Measurements from ENCODE around the gene HPS5. TPM values are rescaled to one million over a fixed set of nuclear protein-coding genes. Genes with fewer than 3 reads are reported as not detected.
A peak's percentile ranks its signal among the peaks of the same experiment; 100 is the strongest.
"Not testable (repeated sequence)": the region's sequence is repeated elsewhere in the genome, so short reads cannot be mapped to it uniquely, and the experiment has no call there.

Gene HPS5
- total RNA-seq (2014; rRNA removed; shearing (Covaris generic)), result 23.8 and 25.9 TPM in 2 replicates
- 16.6 and 20.4 TPM in 2 replicates for polyA plus RNA-seq (2014; cell fraction: nucleus; rRNA removed)

- peak; percentile 96 for DNase-seq (ENCODE audit: extremely low read depth, low read depth)
These were observed at the start of gene HPS5, which contains the start of gene GTF2H1 for GRCh38 chr11:18321969-18322711. TSS of gene HPS5 (minus strand) at chr11:18322140. CDS start at chr11:18317858, 4,282 bp downstream. TSS of gene GTF2H1 (plus strand) at chr11:18322567. CDS start at chr11:18333075, 10,508 bp downstream.

GRCh38 chr11:18371279-18371678 lies 49.3 kb upstream of the HPS5 start:
- DNase-seq (ENCODE audit: extremely low read depth, low read depth), result no peak

GRCh38 chr11:18369398-18369797 lies 47.5 kb upstream of the HPS5 start:
- DNase-seq (ENCODE audit: extremely low read depth, low read depth), result no peak

- no peak for DNase-seq (ENCODE audit: extremely low read depth, low read depth)
These were observed 46.3 kb upstream of the HPS5 start for GRCh38 chr11:18368221-18368620.

- DNase-seq (ENCODE audit: extremely low read depth, low read depth), result no peak
These were observed 45.5 kb upstream of the HPS5 start for GRCh38 chr11:18367431-18367830.

GRCh38 chr11:18366286-18366685 lies 44.3 kb upstream of the HPS5 start:
- DNase-seq (ENCODE audit: extremely low read depth, low read depth), result no peak

GRCh38 chr11:18365741-18366140 lies 43.8 kb upstream of the HPS5 start:
- no peak for DNase-seq (ENCODE audit: extremely low read depth, low read depth)

GRCh38 chr11:18364495-18365073 lies 42.6 kb upstream of the HPS5 start:
- no peak for DNase-seq (ENCODE audit: extremely low read depth, low read depth)

GRCh38 chr11:18361154-18361553 lies 39.2 kb upstream of the HPS5 start:
- no peak for DNase-seq (ENCODE audit: extremely low read depth, low read depth)

- DNase-seq (ENCODE audit: extremely low read depth, low read depth), result no peak
These were observed 36.7 kb upstream of the HPS5 start for GRCh38 chr11:18358646-18359045.

GRCh38 chr11:18352581-18352980 lies 30.6 kb upstream of the HPS5 start:
- no peak for DNase-seq (ENCODE audit: extremely low read depth, low read depth)

GRCh38 chr11:18347471-18348125 lies 25.7 kb upstream of the HPS5 start:
- no peak for DNase-seq (ENCODE audit: extremely low read depth, low read depth)

- no peak for DNase-seq (ENCODE audit: extremely low read depth, low read depth)
These were observed 11.0 kb upstream of the HPS5 start for GRCh38 chr11:18332891-18333290.

GRCh38 chr11:18332302-18332701 lies 10.4 kb upstream of the HPS5 start:
- no peak for DNase-seq (ENCODE audit: extremely low read depth, low read depth)

- DNase-seq (ENCODE audit: extremely low read depth, low read depth), result no peak
These were observed 9.0 kb upstream of the HPS5 start for GRCh38 chr11:18330921-18331320.

GRCh38 chr11:18329196-18329870 lies 7.4 kb upstream of the HPS5 start:
- peak; percentile 40 for DNase-seq (ENCODE audit: extremely low read depth, low read depth)

- no peak for DNase-seq (ENCODE audit: extremely low read depth, low read depth)
These were observed 2.4 kb upstream of the HPS5 start for GRCh38 chr11:18324381-18324780.

GRCh38 chr11:18323881-18324280 lies 1.9 kb upstream of the HPS5 start:
- DNase-seq (ENCODE audit: extremely low read depth, low read depth), result not testable (repeated sequence)

GRCh38 chr11:18322818-18323570 lies 1.1 kb upstream of the HPS5 start:
- DNase-seq (ENCODE audit: extremely low read depth, low read depth), result no peak

GRCh38 chr11:18321578-18321968 lies 367 bp downstream of the HPS5 start:
- DNase-seq (ENCODE audit: extremely low read depth, low read depth), result no peak

Measured in NCI-H460 (cell line).